AG09319 (cell line): ENCODE data around the gene SNX20.

Experiments
- DNase-seq: peaks from one replicate; pipeline ENCODE4 v3.0.0-alpha.2; 2010; ENCODE audit warnings: low read depth; ENCODE audit errors: extremely low read depth
- CTCF ChIP-seq: IDR thresholded peaks from 2 replicates; pipeline ENCODE4 v1.5.1; 2011; ENCODE audit warnings: low read depth, mild to moderate bottlenecking, inconsistent platforms, low read length, moderate library complexity

The SNX20 gene

GRCh38 chr16:50685462-50686063 is 4.5 kb upstream of the SNX20 start:
- no peak for TF ChIP-seq CTCF
- DNase-seq = no peak

- no peak for TF ChIP-seq CTCF
- DNase-seq = no peak
Observed at GRCh38 chr16:50684823-50685461, 3.8 kb upstream of the SNX20 start.

- no peak for DNase-seq
- no peak for TF ChIP-seq CTCF
Observed at GRCh38 chr16:50683689-50684374, 2.7 kb upstream of the SNX20 start.

- TF ChIP-seq CTCF = no peak
- DNase-seq = no peak
Observed at GRCh38 chr16:50680556-50680893, 587 bp downstream of the SNX20 start.

GRCh38 chr16:50679676-50680555 is 1.2 kb downstream of the SNX20 start:
- no peak for TF ChIP-seq CTCF
- no peak for DNase-seq

- no peak for TF ChIP-seq CTCF
- DNase-seq = no peak
Observed at GRCh38 chr16:50679266-50679665, 1.8 kb downstream of the SNX20 start.
